GM12872 (cell line): ENCODE measurements around the gene KISS1R.

Experiments used
- CTCF ChIP-seq: IDR thresholded peaks from 3 replicates; pipeline ENCODE4 v1.5.1; 2011; ENCODE audit warnings: low read depth, mild to moderate bottlenecking, low read length, moderate library complexity; ENCODE audit not compliant: insufficient read depth

Gene KISS1R

DNA sequence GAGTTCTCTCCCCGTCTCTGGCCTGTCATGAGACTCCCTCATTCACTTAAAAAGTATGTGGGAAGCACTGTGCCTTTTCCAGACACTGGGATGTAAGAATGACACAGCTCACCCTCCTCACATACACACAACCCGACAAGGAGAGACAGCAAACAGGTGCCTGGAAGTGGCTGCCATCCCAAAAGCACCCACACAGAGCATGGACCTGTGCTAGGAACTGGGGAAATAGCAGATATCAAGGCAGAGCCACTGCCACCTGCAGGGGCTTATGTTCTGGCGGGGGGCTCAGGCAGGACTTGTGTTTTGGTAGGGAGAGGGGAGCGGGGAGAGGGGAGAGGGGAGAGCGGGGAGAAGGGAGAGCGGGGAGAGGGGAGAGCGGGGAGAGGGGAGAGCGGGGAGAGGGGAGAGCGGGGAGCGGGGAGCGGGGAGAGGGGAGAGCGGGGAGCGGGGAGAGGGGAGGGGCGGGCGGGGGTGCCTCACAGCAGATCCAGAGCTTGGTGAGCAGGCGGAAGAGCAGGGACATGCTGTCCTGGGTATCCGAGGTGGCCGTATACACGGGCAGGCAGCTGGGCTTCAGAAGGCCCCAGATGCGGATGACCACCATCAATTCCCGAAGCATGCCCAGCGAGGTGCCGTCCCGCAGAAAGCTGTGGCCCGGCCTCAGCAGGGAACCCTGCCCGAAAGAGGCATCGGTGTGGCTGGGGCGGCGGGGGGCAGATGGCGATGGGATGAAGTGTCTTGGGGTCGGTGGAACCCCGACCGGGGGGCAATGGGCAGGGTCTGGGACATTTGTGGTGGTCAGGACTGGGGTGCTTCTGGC is 45.5 kb upstream of the KISS1R start:
- no peak for TF ChIP-seq CTCF

DNA sequence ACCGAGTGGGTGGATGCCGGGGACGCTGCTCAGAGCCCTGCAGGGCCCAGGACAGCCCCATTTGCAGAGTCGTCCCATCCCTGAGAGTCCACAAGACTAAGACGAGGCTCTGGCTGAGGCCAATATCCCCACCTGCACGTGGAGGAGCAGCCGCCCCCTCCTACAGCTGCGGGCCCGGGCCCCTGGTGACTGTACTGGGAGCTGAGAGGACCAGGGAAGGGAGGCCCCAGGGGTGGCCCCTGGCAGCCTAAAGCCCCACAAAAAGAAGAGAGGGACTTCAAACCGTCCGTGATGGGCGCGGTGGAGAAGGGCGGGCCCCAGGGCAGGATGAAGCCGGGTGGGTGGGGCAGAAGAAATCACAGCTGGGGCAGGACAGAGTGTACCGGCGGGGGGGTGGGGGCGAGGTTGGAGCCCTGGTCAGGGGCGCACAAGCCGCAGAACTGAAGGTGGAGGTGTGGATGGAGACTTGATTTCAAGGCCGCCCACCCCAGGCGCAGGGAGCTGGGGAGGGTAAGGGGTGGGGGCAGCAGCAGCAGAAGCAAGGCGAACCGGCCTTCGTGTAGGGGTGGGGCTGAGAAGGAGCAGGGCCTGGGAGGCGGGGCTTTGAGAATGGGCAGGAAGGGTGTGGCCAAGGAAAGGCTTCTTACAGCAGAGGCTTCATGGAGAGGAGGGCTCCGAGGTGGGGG is 44.7 kb upstream of the KISS1R start:
- TF ChIP-seq CTCF, result no peak

DNA sequence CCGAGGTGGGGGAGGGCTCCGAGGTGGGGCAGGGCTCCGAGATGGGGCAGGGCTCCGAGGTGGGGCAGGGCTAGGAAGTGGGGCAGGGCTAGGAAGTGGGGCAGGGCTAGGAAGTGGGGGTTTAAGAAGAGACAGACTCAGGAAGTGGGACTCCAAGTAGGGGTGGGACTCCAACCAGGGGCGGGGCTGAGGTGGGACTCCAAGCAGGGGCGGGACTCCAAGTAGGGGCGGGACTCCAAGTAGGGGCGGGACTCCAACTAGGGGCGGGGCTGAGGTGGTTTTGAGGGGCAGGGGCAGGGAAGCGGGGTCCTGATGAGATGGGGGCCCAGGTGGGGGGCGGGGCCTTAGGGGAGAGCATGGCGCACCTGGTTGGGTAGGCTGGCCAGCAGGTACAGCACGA is 44.0 kb upstream of the KISS1R start:
- no peak for TF ChIP-seq CTCF

DNA sequence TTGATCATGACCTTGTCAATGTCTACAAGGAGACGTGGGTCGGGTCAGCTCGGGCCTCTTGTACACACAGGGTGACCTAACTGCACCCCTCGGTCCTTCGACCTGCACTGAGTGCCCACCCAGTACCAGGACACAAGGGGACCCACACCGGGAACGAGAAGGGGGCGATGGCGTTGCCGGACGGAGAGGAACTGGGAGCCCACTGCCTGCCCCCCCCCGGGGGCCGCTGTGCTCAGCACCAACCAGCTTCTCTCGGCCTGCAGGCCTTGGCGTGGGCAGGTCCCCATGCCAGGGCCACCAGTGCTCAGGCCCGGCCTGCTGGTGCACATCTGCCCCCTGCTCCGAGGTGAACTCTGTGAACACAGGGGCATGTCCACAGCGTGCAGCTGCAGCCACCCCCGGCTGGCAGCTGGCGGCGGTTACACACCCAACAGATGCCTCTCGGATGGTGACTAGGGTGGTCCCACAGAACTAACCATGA is 43.5 kb upstream of the KISS1R start:
- no peak for TF ChIP-seq CTCF

GRCh38 chr19:875265-875879 is 41.8 kb upstream of the KISS1R start:
- TF ChIP-seq CTCF, result no peak

DNA sequence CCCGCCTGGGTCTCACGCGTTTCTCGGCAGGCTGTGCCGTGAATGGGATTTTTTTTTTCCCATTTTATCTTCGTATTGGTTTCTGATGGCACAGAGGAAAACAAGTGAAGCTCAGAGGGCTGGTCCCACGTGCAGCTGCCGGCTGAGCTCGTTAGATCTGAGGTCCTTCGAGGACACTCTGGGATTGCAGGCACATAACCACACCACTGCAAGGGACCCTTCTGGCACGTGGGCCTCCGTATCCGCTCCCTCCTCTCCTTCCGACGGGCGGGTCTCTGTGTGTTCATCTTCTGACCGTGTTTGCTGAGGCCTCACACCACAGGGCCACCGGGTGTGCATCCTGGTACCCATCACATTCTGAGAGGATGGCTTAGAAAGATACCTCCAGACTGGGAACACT is 41.0 kb upstream of the KISS1R start:
- TF ChIP-seq CTCF, result no peak

DNA sequence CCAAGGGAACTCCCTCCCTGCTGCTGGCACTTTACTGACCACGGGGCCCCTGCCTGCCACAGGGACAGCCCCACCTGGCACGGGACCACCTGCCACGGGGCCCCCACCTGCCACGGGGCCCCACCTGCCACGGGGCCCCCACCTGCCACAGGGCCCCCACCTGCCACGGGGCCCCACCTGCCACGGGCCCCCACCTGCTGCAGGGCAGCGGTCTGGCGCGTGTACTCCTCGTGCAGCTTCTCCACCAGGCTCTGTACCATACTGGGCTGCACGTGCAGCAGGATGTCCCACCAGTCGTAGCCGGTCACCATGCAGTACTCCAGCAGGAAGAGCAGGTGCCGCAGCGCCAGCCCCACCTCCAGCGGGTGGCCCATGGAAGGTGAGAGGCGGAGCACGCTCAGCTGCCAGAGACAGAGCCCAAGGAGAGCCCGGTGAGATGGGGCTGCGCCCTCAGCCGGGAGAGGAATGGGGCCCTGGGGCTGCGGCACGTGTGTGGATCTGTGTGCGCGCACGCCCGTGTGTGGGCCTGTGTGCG is 40.3 kb upstream of the KISS1R start:
- no peak for TF ChIP-seq CTCF
